ENCODE data around the gene PCLAF.
"Not testable (repeated sequence)": the region's sequence is repeated elsewhere in the genome, so short reads cannot be mapped to it uniquely, and the experiment has no call there.

PCLAF gene

GRCh38 chr15:64361259-64361658 lies 20.0 kb downstream of the PCLAF start:
- no peak for FAIRE-seq

GRCh38 chr15:64356710-64357040 lies 24.6 kb downstream of the PCLAF start:
- FAIRE-seq, result no peak

- FAIRE-seq, result peak; percentile 97
Observed at GRCh38 chr15:64355944-64356709, 25.1 kb downstream of the PCLAF start, which contains the start of gene CSNK1G1. Gene CSNK1G1, minus strand, starts transcription at chr15:64356173. Its CDS starts 55,674 bp downstream, at chr15:64300499.

- no peak for FAIRE-seq
Observed at GRCh38 chr15:64355348-64355943, 25.8 kb downstream of the PCLAF start.

GRCh38 chr15:64354688-64355344 lies 26.4 kb downstream of the PCLAF start:
- FAIRE-seq, result no peak

GRCh38 chr15:64351265-64351664 lies 30.0 kb downstream of the PCLAF start:
- FAIRE-seq, result no peak

- no peak for FAIRE-seq
Observed at GRCh38 chr15:64349375-64349774, 31.9 kb downstream of the PCLAF start.

GRCh38 chr15:64348455-64348854 lies 32.8 kb downstream of the PCLAF start:
- no peak for FAIRE-seq

- peak; percentile 64 for FAIRE-seq
Observed at GRCh38 chr15:64346242-64346641, 35.0 kb downstream of the PCLAF start.

- FAIRE-seq, result no peak
Observed at GRCh38 chr15:64344651-64345294, 36.5 kb downstream of the PCLAF start.

GRCh38 chr15:64343841-64344240 lies 37.4 kb downstream of the PCLAF start:
- FAIRE-seq, result no peak

- no peak for FAIRE-seq
Observed at GRCh38 chr15:64343222-64343621, 38.0 kb downstream of the PCLAF start.

- no peak for FAIRE-seq
Observed at GRCh38 chr15:64341961-64342360, 39.3 kb downstream of the PCLAF start.

- no peak for FAIRE-seq
Observed at GRCh38 chr15:64340355-64340754, 40.9 kb downstream of the PCLAF start.

GRCh38 chr15:64337761-64338160 lies 43.5 kb downstream of the PCLAF start:
- FAIRE-seq, result no peak

- no peak for FAIRE-seq
Observed at GRCh38 chr15:64333986-64334929, 47.0 kb downstream of the PCLAF start.

GRCh38 chr15:64333516-64333915 lies 47.7 kb downstream of the PCLAF start:
- FAIRE-seq, result no peak

GRCh38 chr15:64331668-64332067 lies 49.6 kb downstream of the PCLAF start:
- not testable (repeated sequence) for FAIRE-seq

GRCh38 chr15:64326975-64327374 lies 54.3 kb downstream of the PCLAF start:
- not testable (repeated sequence) for FAIRE-seq

- not testable (repeated sequence) for FAIRE-seq
Observed at GRCh38 chr15:64326458-64326857, 54.8 kb downstream of the PCLAF start.

- FAIRE-seq, result peak; percentile 64
Observed at GRCh38 chr15:64324165-64324877, 56.9 kb downstream of the PCLAF start.

- no peak for FAIRE-seq
Observed at GRCh38 chr15:64315216-64315615, 66.0 kb downstream of the PCLAF start.
